ENCODE results near the gene LILRA1.
A peak's percentile ranks its signal among the peaks of the same experiment; 100 is the strongest.
"Not testable (repeated sequence)": the region's sequence is repeated elsewhere in the genome, so short reads cannot be mapped to it uniquely, and the experiment has no call there.

LILRA1 gene

GRCh38 chr19:54577334-54577733 lies 16.1 kb upstream of the LILRA1 start:
- no peak for DNase-seq
- no peak for ATAC-seq

GRCh38 chr19:54578268-54578667 lies 15.2 kb upstream of the LILRA1 start:
- not testable (repeated sequence) for ATAC-seq, DNase-seq

- ATAC-seq (no peak), DNase-seq (no peak)
These were observed 7.0 kb upstream of the LILRA1 start for GRCh38 chr19:54586397-54586796.

- ATAC-seq (no peak), DNase-seq (no peak)
These were observed 6.4 kb upstream of the LILRA1 start for GRCh38 chr19:54587026-54587425.

GRCh38 chr19:54593931-54594626 lies 647 bp downstream of the LILRA1 start:
- DNase-seq, ATAC-seq: not testable (repeated sequence)

- no peak for ATAC-seq
- DNase-seq = no peak
These were observed 1.3 kb downstream of the LILRA1 start for GRCh38 chr19:54594737-54595136.

- ATAC-seq, DNase-seq: not testable (repeated sequence)
These were observed 2.4 kb downstream of the LILRA1 start for GRCh38 chr19:54595680-54596436.

- ATAC-seq = no peak
- no peak for DNase-seq
These were observed 6.8 kb downstream of the LILRA1 start for GRCh38 chr19:54600212-54600611.

GRCh38 chr19:54606230-54606629 lies 12.8 kb downstream of the LILRA1 start:
- ATAC-seq (no peak), DNase-seq (no peak)

GRCh38 chr19:54606891-54607784 lies 13.7 kb downstream of the LILRA1 start:
- DNase-seq (no peak), ATAC-seq (peak; percentile 32)

- no peak for ATAC-seq
- no peak for DNase-seq
These were observed 14.3 kb downstream of the LILRA1 start for GRCh38 chr19:54607785-54608150.

GRCh38 chr19:54608205-54608604 lies 14.8 kb downstream of the LILRA1 start:
- DNase-seq (no peak), ATAC-seq (no peak)

GRCh38 chr19:54608792-54609191 lies 15.4 kb downstream of the LILRA1 start:
- ATAC-seq = no peak
- no peak for DNase-seq

- no peak for ATAC-seq
- no peak for DNase-seq
These were observed 15.9 kb downstream of the LILRA1 start for GRCh38 chr19:54609356-54609791.

- ATAC-seq (no peak), DNase-seq (no peak)
These were observed 19.0 kb downstream of the LILRA1 start for GRCh38 chr19:54612428-54612827.

GRCh38 chr19:54614726-54615125 lies 21.3 kb downstream of the LILRA1 start:
- ATAC-seq = no peak
- DNase-seq = no peak

GRCh38 chr19:54616057-54616456 lies 22.6 kb downstream of the LILRA1 start:
- DNase-seq (no peak), ATAC-seq (no peak)

GRCh38 chr19:54616821-54617560 lies 23.6 kb downstream of the LILRA1 start:
- peak; percentile 36 for ATAC-seq
- DNase-seq = no peak

- no peak for DNase-seq
- no peak for ATAC-seq
These were observed 27.0 kb downstream of the LILRA1 start for GRCh38 chr19:54620464-54620863.

GRCh38 chr19:54622431-54622830 lies 29.0 kb downstream of the LILRA1 start:
- DNase-seq (no peak), ATAC-seq (no peak)

- ATAC-seq = peak; percentile 28
- DNase-seq = not testable (repeated sequence)
These were observed 30.8 kb downstream of the LILRA1 start for GRCh38 chr19:54624234-54624633.

Data from stimulated activated naive CD8-positive, alpha-beta T cell treated with anti-CD3 and anti-CD28 coated beads, Interleukin-15, Interleukin-2, amounts not matched to agents 100 U/mL and 50 U/mL, for 24 hours (primary cell).